Skeletal muscle tissue (tissue), 4 donors: ENCODE measurements around the gene ADAMTS18. TPM values are rescaled to one million over a fixed set of nuclear protein-coding genes. Genes with fewer than 3 reads are reported as not detected.

Source experiments
- H3K27ac ChIP-seq: one replicate; pipeline ENCODE4 v1.7.0; 2013; ENCODE audit warnings: mild to moderate bottlenecking, low read depth, low read length, inconsistent platforms
- H3K27me3 ChIP-seq, 3 donors: one replicate each; pipeline ENCODE4 v1.7.0; 2013; ENCODE audit warnings: low read length in 3 of 3; ENCODE audit not compliant: control insufficient read depth in 3 of 3, insufficient read depth in 3 of 3
- H3K36me3 ChIP-seq, 3 donors: one replicate each; pipeline ENCODE4 v1.7.0; 2013; ENCODE audit warnings: low read length in 3 of 3; ENCODE audit not compliant: control insufficient read depth in 3 of 3, insufficient read depth in 3 of 3
- H3K4me1 ChIP-seq, 3 donors: one replicate each; pipeline ENCODE4 v1.7.0; 2013; ENCODE audit warnings: low read length in 3 of 3, mild to moderate bottlenecking in 3 of 3; ENCODE audit not compliant: control insufficient read depth in 3 of 3, insufficient read depth in 3 of 3
- H3K4me3 ChIP-seq, 3 donors: one replicate each; pipeline ENCODE4 v1.7.0; 2013; ENCODE audit warnings: low read length in 3 of 3
- H3K9ac ChIP-seq, 3 donors: one replicate each; pipeline ENCODE4 v1.7.0; 2013; ENCODE audit warnings: low read length in 3 of 3, mild to moderate bottlenecking in 3 of 3, moderate library complexity in 2 of 3, low read depth in 1 of 3
- H3K9me3 ChIP-seq, 3 donors: one replicate each; pipeline ENCODE4 v1.7.0; 2013; ENCODE audit warnings: low read length in 3 of 3; ENCODE audit not compliant: control insufficient read depth in 3 of 3
- total RNA-seq: library from RNA; depleted of rRNA; stranded (reverse); fragments of >200 nt; gene quantifications from one replicate; pipeline ENCODE4 v1.2.3, GENCODE V29; 2014
- donor health status: Osteomylitis.

The ADAMTS18 gene
- total RNA-seq, 1 donor from 2014 or later = 5.2 TPM

- no peaks in the 10 kb centered on the region for H3K4me1 ChIP-seq
Observed at GRCh38 chr16:77331043-77331442, 103.8 kb downstream of the ADAMTS18 start.

GRCh38 chr16:77330332-77331042 lies 104.3 kb downstream of the ADAMTS18 start:
- H3K9ac ChIP-seq = no peak overlapping the region
- H3K27me3 ChIP-seq = no peaks in the 10 kb centered on the region
- no peaks in the 10 kb centered on the region for H3K36me3 ChIP-seq
- H3K4me3 ChIP-seq = no peak overlapping the region
- no peaks in the 10 kb centered on the region for H3K9me3 ChIP-seq
- H3K27ac ChIP-seq = no peak overlapping the region
- no peaks in the 10 kb centered on the region for H3K4me1 ChIP-seq

More at GRCh38 chr16:77331043-77331442, 103.8 kb downstream of the ADAMTS18 start:
- Histone ChIP-seq H3K27ac (no peak overlapping the region), H3K4me3 (no peak overlapping the region), H3K27me3 (no peaks in the 10 kb centered on the region), H3K9me3 (no peaks in the 10 kb centered on the region), H3K9ac (no peak overlapping the region), H3K36me3 (no peaks in the 10 kb centered on the region)

- Histone ChIP-seq H3K4me1 (no peaks in the 10 kb centered on the region), H3K27me3 (no peaks in the 10 kb centered on the region), H3K9ac (no peak overlapping the region), H3K27ac (no peak overlapping the region), H3K4me3 (no peak overlapping the region), H3K36me3 (no peaks in the 10 kb centered on the region), H3K9me3 (no peaks in the 10 kb centered on the region)
Observed at GRCh38 chr16:77328768-77329167, 106.1 kb downstream of the ADAMTS18 start.

DNA sequence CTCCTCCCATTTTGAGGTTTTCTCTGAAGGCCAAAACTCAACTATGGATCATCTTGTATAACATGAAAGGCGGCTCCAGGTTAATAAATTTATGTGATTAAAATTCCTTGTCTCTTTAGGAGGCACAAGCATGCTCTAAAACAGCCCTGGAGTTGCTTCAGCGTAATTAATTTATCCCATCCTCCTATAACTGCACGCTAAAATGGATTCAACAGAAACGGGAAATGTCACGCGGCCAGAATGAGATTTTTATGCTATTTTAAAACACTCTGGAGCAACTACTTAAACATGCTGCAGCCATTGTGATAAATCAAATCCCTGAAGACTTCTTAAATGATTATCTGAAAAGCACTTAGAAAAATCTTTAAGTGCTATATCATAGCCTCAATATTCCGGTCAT lies 106.6 kb downstream of the ADAMTS18 start:
- no peak overlapping the region for H3K9ac ChIP-seq
- no peaks in the 10 kb centered on the region for H3K36me3 ChIP-seq
- H3K4me3 ChIP-seq = no peak overlapping the region
- no peaks in the 10 kb centered on the region for H3K27me3 ChIP-seq
- H3K9me3 ChIP-seq = no peaks in the 10 kb centered on the region
- H3K27ac ChIP-seq = no peak overlapping the region
- no peaks in the 10 kb centered on the region for H3K4me1 ChIP-seq

GRCh38 chr16:77327717-77328116 lies 107.1 kb downstream of the ADAMTS18 start:
- Histone ChIP-seq H3K27ac (no peak overlapping the region), H3K4me1 (no peaks in the 10 kb centered on the region), H3K36me3 (no peaks in the 10 kb centered on the region)

GRCh38 chr16:77324729-77325128 lies 110.1 kb downstream of the ADAMTS18 start:
- Histone ChIP-seq H3K27ac (no peak overlapping the region), H3K27me3 (no peaks in the 10 kb centered on the region), H3K36me3 (no peaks in the 10 kb centered on the region), H3K9ac (no peak overlapping the region), H3K4me3 (no peak overlapping the region), H3K4me1 (no peaks in the 10 kb centered on the region), H3K9me3 (no peaks in the 10 kb centered on the region)

More at GRCh38 chr16:77327717-77328116, 107.1 kb downstream of the ADAMTS18 start:
- H3K27me3 ChIP-seq = no peaks in the 10 kb centered on the region
- no peaks in the 10 kb centered on the region for H3K9me3 ChIP-seq
- H3K9ac ChIP-seq = no peak overlapping the region
- no peak overlapping the region for H3K4me3 ChIP-seq

- Histone ChIP-seq H3K36me3 (no peaks in the 10 kb centered on the region), H3K27me3 (no peaks in the 10 kb centered on the region), H3K9ac (no peak overlapping the region), H3K4me3 (no peak overlapping the region), H3K4me1 (no peaks in the 10 kb centered on the region), H3K9me3 (no peaks in the 10 kb centered on the region), H3K27ac (no peak overlapping the region)
Observed at GRCh38 chr16:77323695-77324094, 111.1 kb downstream of the ADAMTS18 start.

DNA sequence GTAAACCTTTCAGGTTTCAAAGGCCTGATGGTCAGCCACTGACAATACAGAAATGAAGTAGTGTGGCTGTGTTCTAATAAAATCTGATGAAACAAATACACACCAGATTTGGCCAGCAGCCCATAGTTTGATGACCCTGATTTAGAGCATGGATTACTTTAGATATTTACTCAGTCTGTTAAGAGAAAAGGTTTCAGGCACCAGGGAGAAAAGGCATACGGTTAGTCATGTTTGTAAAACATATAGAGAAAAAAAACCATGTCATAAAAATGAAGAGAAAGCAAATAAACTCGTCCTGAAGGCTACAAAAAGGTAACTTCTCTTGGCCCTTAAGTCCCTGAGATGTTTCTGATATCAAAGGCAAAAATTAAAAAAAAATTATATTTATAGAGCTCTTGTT lies 112.1 kb downstream of the ADAMTS18 start:
- H3K27me3 ChIP-seq = no peaks in the 10 kb centered on the region
- no peak overlapping the region for H3K27ac ChIP-seq
- no peaks in the 10 kb centered on the region for H3K36me3 ChIP-seq
- no peak overlapping the region for H3K4me3 ChIP-seq
- H3K9me3 ChIP-seq = no peaks in the 10 kb centered on the region
- H3K4me1 ChIP-seq = no peaks in the 10 kb centered on the region
- H3K9ac ChIP-seq = no peak overlapping the region

DNA sequence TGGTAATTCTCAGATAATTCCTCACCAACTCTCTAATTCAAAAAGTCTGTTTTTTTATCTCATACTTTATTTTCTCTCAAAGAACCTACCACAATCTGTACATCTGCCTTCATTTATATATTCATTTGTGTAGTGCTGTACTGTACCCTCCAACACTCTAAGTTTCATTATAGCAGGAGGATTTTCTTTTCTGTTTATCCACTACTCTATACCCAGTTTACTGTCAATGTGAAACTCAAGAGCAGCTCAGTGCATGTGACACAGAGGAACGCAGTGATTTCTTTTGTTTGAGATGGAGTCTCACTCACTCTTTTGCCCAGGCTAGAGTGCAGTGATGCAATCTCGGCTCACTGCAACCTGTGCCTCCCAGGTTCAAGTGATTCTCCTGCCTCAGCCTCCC lies 117.8 kb downstream of the ADAMTS18 start:
- Histone ChIP-seq H3K4me3 (no peak overlapping the region), H3K4me1 (no peaks in the 10 kb centered on the region), H3K27me3 (no peaks in the 10 kb centered on the region), H3K27ac (no peak overlapping the region), H3K9ac (no peak overlapping the region), H3K36me3 (no peaks in the 10 kb centered on the region), H3K9me3 (no peaks in the 10 kb centered on the region)

DNA sequence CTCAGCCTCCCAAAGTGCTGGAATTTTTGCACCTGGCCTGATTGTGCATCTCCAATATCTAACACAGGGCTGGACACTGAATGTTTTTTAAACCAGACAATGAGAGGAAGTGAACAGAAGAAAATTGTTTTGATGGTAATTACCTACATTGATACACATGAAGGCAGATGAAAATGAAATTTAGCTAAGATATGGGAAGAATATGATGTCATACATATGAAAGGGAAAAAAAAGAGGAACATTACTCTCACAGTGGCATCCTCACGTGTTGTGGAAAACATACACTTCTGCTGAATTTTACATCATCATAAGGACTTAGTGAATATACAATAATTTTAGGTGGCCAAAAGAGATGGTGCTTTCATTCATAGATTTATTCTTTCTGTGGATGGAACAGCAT lies 124.0 kb downstream of the ADAMTS18 start:
- peaks cover 0 to 2% (median 0%) of the 10 kb centered on the region in 3 donors for H3K27me3 ChIP-seq
- H3K27ac ChIP-seq = no peak overlapping the region
- H3K9me3 ChIP-seq = no peaks in the 10 kb centered on the region
- H3K36me3 ChIP-seq = no peaks in the 10 kb centered on the region
- H3K4me3 ChIP-seq = no peak overlapping the region
- no peak overlapping the region for H3K9ac ChIP-seq
- no peaks in the 10 kb centered on the region for H3K4me1 ChIP-seq
